22Rv1 (cell line): ENCODE data around the gene PNPO.

Experiments used
- ZFX ChIP-seq: fragments of 450-650 bp; IDR thresholded peaks from 2 replicates; pipeline ENCODE4 v1.6.1; 2017; ENCODE audit warnings: antibody characterized with exemption, borderline replicate concordance
- TF ChIP-seq, protein P1 (sequence below): fragments of 450-650 bp; IDR thresholded peaks from 2 replicates; pipeline ENCODE4 v1.5.1; 2017; ENCODE audit warnings: mild to moderate bottlenecking

DNA sequence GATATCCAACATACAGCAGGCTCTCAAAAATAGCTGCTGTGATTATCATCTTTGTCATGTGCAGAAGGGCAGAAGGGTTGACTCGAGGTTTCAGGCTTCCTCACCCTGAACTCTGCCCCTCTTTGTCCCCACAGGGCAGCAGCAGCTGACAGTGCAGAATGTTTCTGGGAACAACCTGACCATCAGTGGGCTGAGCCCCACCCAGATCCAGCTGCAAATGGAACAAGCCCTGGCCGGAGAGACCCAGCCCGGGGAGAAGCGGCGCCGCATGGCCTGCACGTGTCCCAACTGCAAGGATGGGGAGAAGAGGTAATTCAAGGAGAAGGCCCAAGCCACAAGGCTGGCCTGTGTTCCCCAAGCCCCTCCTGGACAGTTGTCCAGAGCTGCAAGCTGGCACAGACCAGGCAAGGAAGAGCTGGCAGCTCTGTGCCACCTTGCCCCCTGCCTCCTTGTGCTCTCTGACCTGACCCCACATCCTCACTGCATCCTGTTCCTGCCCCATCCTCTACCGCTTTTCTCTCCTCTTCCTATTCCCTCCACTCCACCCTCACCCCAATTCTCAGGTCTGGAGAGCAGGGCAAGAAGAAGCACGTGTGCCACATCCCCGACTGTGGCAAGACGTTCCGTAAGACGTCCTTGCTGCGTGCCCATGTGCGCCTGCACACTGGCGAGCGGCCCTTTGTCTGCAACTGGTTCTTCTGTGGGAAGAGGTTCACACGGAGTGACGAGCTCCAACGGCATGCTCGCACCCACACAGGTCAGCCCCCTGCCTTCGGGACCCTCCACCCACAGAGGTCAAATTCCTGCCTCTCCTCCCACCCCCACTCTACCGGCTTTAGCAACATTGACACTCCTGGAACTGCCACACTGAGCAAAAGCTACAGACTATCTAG is 16.3 kb upstream of the PNPO start:
- TF ChIP-seq, protein P1, sequence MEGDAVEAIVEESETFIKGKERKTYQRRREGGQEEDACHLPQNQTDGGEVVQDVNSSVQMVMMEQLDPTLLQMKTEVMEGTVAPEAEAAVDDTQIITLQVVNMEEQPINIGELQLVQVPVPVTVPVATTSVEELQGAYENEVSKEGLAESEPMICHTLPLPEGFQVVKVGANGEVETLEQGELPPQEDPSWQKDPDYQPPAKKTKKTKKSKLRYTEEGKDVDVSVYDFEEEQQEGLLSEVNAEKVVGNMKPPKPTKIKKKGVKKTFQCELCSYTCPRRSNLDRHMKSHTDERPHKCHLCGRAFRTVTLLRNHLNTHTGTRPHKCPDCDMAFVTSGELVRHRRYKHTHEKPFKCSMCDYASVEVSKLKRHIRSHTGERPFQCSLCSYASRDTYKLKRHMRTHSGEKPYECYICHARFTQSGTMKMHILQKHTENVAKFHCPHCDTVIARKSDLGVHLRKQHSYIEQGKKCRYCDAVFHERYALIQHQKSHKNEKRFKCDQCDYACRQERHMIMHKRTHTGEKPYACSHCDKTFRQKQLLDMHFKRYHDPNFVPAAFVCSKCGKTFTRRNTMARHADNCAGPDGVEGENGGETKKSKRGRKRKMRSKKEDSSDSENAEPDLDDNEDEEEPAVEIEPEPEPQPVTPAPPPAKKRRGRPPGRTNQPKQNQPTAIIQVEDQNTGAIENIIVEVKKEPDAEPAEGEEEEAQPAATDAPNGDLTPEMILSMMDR = no peak
- no peak for TF ChIP-seq ZFX
